GM10847 (cell line): Measurements from ENCODE around the gene DDOST.

Experiments
- POLR2A ChIP-seq: IDR thresholded peaks from 2 replicates; pipeline ENCODE4 v1.6.1; 2011; ENCODE audit not compliant: insufficient read length; ENCODE audit errors: extremely low read depth

DDOST gene

DNA sequence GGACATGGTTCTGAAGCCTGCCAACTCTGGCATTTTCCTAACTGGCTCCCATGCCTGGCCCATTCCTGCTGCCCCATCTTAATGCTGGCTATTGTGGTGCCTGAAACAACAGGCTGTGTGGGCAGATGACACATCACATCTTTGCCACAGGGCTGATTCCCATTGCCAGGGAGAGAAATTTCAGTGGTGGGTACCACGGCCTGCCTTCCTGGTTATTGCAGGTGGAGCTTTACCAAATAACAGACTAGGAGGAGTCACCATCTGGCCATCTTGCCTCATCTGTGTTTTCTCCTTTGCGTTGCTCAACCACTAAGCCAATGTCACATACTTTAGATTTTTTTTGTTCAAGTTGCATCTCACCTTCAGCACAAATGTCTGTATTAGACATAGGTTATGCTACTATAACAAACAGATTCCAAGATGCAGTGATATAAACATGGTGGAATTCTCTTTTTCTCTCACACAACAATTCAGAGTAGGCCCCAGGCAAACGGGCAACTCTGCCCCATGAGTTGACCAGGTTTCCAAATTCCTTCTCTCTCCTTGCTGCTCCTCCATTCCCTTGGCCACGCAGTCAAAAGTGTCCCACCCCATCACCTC lies 58.2 kb downstream of the DDOST start:
- TF ChIP-seq POLR2A: no peak
